T-helper 22 cell (primary cell): Measurements from ENCODE around the gene KRT33B.
"Not testable (repeated sequence)": the region's sequence is repeated elsewhere in the genome, so short reads cannot be mapped to it uniquely, and the experiment has no call there.

Source experiments
- DNase-seq: peaks from one replicate; pipeline ENCODE4 v3.0.0-alpha.2; 2020; ENCODE audit warnings: low read depth

Gene KRT33B

DNA sequence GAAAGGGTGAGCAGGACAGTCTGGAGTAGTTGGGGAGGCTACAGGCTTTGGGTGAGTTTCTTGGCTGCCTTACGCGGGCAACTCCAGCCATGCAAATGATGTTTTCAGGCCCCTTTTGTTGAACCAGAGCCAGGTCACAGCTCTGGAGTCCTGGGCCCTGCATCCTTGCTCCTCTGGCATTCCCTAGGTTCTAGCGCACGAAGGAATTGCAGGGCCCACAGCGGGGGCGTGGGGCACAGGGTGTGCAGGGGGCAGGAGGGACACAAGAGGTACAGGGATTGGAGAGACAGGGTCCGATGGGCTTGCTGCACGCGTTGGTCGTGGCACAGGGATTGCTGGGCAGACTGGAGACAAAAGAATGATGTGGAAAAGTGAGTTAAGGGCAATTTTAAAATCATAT is 24.2 kb upstream of the KRT33B start:
- no peak for DNase-seq

DNA sequence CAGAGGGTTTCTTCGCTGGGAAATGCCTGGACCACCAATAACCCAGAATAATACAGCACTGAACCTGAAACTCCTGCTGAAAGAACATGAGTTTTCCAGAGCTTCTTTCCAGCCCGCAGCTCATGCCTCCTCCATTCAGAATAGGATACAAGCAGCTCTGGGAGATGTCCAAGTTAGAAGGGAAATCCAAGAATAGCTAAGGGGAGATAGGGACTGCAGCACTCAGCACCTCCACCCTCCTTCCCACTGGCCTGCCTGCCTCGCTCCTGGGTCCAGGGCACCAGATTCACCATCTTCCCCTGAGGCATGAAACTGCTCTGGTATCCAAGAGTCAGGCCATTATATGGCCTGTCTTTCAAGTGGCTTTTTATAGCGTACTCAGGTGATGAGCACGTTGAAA is 23.7 kb upstream of the KRT33B start:
- DNase-seq = no peak

DNA sequence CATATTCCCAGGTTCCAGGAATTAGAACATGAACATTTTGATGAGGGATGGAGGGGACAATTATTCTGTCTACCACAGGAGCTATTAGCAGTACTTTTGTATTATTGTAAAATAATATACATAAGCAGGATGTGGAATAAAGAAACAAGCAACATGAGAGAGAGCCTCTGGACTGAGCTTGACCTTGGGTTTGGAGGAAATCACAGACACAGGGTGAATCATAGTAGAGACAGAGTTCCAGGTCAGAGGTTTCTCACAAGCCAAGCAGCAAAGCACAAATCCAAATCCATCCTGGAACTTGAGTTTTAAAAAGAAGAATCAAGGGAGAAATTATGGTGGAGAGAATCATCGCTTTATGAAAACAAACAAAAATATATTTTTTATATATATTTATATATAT is 22.7 kb upstream of the KRT33B start:
- DNase-seq = no peak

DNA sequence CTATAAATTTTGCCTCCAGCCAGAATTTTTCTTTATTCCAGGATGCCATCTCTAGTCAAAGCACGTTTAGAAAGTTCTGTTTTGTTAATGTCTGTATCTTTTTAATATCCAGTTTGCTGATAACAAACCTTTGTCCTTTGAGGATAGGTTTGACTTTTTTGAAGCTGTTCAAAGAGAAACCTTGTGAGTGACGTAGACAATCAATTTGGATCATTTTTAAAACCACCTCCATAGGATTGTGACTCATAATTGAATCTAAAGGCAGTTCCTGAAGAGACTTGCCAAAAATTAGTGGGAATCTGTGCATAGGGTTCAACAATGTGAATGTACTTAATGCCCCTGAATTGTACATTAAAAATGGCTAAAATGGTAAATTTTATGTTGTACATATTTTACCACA is 21.9 kb upstream of the KRT33B start:
- DNase-seq = no peak

DNA sequence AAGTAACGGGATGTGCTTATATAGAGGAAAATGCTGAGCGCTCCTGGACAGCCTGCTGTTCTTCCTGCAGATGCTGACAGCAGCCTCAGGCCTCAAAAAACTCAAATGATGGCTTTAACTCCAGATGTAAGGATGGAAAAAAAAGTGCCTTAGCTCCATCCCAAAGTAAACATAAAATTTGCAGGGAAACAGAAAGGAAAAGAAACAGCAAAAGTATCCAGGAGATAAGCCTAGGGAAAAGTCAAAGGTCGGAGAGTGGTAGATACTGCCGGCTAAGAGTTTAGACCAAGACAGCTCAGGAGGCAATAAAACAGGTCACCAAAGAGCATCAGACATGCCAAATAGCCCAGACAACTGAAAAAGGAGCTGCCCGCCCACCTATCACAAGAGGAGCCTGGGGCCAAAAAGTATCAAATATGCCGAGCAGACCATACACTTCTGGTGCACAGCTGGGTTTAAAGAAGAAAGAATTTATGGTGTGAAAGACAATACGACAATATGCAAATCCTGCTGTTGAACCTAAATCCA is 20.9 kb upstream of the KRT33B start:
- no peak for DNase-seq

DNA sequence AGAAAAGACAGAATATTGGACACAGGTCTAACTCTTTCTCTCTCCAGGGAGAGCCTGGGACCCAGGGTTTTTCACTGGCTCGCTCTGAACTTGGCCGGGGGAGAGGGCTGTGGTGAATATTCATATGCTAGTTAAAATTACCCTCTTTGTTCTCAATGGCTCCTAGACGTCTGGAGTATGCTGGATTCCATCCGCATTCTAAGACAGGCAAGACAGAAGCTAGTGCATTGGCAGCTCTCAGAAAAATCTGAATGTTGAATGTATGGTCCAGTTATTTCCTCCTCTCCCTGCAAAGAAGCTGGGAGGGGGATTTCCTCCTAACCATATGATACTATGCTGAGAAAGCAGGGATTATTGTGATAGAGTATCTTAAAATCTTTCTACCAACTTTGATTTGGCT is 18.1 kb upstream of the KRT33B start:
- DNase-seq = no peak

DNA sequence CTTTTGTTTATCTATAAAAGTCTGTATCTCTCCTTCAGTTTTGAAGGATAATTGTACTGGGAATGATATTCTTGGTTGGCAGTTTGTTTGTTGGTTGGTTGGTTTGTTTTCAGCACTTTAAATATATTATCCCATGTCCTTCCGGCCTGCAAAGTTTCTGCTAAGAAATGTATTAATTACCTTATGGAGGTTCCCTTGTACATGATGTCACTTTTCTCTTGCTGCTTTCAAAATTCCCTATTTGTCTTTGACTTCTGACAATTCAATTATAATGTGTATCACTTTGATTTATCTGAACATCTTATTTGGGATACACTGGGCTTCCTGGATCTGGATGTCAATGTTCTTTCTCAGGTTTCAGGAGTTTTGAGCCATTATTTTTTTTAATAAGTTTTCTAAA is 16.6 kb upstream of the KRT33B start:
- no peak for DNase-seq

DNA sequence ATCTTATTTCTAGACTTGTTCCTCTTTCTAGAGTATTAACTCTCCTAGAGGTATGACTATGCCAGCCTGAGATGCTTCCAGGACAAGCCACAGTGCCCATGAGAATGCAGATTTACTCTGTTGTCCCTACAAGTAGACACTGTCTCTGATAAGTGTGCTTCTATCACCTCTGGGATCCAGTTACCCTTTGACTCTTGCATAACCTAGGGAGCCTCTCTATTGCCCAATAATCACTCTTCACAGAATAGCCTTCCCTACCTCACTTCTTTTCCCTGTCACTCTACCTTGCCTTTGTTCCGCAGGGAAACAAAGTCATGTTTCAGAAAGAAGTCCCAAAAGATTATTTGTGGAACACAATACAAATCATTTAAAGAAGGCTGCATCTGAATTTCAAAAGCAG is 14.1 kb upstream of the KRT33B start:
- DNase-seq = no peak

DNA sequence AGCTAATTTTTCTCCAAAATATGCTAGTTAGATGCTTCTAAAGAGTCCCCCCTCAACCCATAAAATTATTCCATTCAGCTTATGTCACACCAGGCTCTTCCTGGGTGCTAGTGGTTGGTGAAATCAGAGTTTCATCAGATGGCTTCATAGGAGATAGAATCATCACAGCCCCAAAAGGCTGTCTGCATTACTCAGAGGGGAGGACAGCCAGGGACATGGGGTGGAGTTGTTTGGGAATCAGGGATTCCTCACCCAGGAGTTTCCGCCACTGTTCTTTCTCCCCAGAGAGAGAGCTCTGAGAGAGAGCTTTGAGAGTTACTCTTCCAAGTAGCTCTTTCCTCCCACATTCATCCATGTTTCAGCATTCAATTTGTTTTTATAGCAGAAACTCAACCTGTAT is 12.8 kb upstream of the KRT33B start:
- DNase-seq = no peak

DNA sequence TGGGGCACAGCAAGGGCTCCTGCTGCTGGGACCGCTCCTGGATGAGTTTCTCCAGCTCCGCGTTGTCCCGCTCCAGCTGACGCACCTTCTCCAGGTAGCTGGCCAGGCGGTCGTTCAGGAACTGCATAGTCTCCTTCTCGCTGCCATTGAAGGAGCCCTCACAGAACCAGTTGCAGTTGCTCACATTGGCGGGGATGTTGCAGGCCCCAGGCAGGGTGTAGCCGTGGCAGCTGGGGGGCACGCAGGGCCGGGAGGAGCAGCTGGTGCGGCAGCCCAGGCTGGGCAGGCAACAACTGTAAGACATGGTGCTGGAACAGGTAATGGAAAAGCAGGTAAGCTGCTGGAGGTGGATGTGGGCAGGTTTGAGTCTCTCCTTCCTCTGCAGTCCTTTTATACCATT is 12.3 kb upstream of the KRT33B start, which contains the start of gene KRT34:
Gene KRT34, minus strand, starts transcription at position 364 of the 400 bp plus-strand sequence. Its CDS starts 60 bp downstream, at position 304.
- DNase-seq = not testable (repeated sequence)

DNA sequence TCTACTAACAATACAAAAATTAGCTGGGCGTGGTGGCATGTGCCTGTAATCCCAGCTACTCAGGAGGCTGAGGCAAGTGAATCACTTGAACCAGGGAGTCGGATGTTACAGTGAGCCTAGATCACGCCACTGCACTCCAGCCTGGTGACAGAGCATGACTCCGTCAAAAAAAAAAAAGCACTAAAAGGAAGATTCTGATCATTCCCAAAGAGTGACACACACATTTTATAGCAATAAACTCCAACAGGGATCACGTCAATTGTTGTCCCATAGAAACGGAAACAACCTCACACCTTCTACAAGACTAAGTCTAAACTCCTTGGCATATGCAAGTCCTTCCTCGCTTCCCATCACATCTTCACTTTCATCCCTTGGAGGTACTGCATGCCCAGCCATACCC is 10.5 kb upstream of the KRT33B start:
- DNase-seq = not testable (repeated sequence)

DNA sequence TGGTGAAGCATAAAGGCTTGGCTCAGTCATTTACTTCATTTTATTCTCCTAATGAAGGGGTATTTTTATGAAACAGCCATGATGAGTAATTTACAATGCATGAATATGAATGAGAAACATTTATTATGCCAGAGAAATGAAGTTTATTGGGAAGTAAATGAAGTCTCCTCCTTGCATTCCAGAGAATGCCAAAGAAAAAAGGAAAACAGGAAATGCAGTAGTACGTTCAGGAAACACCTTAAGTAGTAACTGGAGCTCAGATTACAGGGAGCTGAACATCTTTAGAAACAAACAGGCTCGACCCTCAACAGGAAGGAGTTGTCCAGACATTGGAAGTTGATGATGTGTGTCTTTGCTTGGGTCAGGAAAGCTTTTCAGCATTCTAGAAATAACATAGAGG is 7.9 kb upstream of the KRT33B start:
- DNase-seq = no peak

DNA sequence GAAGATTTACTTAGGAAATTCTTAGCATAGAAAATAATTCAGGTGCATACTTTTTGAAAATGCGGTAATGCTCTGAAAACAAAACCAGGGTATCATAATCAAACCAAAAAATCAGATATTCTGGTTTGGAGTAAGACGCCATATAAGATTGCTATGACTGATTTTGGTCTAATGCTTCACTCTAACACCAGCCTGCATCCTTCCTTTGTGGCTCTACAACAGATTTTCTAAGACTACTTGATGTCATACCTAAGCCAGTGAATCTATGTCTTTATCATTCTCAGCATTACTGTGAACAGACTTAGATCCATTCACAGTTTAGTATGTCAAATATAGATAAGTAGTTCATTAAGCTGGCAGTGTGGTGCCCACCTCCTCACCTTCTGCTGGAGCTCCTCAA is 590 bp downstream of the KRT33B start:
- DNase-seq = no peak

DNA sequence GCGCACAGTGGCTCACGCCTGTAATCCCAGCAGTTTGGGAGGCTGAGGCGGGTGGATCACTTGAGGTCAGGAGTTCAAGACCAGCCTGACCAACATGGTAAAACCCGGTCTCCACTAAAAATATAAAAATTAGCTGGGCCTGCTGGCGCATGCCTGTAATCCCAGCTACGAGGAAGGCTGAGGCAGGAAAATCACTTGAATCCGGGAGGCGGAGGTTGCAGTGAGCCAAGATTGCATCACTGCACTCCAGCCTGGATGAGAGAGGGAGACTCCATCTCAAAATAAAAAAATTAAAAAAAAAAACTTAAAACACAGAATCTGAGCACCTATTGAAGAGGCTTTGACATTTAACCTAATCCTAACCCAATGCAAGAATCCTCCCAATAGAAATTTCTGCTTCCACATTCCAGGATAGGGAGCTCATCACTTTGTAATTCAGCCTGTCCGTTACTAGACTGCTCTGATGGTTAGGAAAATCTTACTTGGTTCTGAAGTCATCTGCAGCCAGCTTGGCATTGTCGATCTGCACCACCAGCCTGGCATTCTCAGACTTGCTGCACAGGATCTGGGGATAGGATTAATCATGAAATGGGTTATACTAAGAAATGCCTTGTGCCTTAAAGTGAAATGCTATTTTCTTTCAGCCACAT is 2.1 kb downstream of the KRT33B start:
- DNase-seq = no peak

DNA sequence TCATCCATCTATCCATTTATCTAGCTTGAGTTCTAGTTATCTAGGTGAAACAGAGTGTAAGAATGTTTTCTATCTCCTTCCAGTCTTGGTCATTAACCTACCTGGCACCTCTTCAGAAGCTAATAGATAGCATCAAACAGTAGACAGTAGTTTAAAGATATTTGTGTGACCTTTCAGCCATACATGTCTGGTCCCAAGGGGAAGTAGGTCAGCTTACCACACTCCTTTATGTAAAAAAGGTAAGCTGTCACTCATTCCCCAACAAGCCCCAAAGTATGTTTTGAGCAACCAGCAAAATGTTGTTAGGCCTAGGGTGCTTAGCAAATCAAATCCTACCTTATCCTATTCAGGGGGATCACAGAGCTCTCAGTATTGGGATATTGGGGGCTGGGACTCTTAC is 3.5 kb downstream of the KRT33B start:
- no peak for DNase-seq

DNA sequence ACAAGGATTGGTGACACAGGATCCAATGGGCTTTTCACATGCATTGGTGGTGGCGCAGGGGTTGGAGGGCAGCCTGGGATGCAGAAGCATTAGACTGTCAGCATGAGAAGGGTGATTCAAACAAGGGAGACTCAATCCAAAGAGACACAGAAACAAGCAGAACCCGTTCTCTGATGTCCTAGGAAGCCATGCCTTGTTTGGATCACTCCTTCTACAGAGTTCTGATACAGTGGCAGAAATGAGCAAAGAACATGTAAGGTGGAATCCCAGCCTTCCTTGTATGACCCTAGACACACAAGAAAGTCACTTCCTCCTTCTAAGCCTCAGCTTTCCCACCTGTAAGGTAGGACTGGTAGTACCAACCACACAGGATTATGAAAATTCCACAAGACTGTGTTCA is 5.7 kb downstream of the KRT33B start:
- DNase-seq = no peak

DNA sequence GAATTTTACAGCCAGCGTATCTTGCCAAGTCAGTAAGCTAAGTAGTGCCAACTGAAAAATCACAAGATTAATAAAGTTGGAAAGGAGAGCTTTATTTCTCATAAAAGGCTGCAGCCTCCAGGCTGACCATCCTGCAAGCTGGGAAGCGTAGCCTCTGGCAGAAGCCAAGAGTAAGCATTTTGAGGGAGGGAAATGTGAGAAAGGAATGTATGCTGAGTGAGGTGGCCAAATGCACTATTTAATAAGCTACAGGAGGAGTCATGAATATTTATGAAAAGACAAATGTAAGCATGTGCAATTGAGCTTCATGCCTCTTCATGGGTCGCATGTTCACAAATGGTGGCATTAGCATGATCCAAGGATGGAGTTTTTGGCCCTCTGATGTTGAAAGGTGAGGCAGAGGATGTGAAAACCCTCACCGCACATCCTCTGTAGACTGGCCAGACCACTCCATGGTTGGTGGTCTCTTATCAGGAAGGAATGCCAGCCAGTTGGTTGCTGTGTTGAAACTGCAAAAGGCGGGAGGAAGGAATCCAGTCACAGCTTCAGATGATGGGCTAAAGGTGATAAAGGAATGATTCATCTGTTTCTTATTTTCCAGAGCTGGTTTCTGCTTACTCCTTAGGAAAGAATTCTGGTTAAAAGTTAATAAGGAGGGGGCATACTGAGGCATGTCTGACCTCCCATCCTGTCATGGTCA is 9.2 kb downstream of the KRT33B start:
- DNase-seq = no peak

DNA sequence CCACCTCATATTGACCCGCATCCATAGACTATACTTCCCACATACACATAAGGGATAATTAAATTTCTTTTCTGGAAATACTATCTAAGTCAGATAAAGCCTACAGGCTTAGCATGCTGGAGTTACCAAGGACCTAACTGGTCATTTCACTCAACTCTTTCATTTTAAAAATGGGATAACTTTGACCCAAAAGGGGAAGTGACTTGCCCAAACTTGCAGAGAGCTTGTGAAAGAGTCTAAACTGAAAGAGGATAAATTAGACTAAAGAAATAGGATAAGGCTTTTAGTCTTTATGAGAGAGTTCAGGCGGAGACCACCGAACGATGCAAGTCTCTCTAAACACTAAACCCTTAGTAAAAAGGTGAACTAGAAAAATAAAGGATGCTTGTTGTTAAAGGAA is 15.1 kb downstream of the KRT33B start:
- no peak for DNase-seq

DNA sequence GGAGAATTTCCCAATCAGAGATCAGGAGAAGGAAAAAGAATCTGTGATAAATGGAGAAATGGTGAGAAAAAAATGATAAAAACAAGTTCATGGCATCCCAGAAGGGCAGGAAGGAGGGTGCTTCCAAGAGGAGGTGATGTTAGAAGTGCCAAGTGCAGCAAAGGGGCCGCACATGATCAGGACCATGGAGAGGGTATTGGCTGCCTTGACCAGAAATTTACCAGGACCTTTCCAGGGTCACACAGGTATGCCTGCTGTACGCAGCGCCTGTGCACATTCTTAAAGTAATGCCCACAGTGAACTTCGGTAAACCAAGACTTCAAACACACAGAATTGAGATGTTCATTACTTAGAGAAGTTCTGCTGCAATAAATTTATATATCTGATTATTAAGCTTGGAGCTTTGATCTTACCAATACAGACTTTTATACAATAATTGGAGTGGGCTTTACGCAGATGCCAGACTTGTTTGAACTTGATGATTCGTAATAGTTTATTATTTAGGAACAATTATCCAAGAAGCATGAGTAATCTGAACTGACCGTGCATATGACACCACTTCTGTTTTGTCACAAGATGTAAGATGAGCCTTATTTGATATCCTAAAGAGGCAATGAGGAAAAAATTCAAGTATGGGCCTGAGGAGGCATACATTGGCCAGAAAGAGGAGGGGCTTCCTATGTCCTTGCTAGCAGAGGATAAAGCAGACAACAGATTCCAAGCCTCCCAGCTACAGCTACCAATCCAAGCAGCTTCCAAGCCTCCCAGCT is 16.8 kb downstream of the KRT33B start:
- no peak for DNase-seq

DNA sequence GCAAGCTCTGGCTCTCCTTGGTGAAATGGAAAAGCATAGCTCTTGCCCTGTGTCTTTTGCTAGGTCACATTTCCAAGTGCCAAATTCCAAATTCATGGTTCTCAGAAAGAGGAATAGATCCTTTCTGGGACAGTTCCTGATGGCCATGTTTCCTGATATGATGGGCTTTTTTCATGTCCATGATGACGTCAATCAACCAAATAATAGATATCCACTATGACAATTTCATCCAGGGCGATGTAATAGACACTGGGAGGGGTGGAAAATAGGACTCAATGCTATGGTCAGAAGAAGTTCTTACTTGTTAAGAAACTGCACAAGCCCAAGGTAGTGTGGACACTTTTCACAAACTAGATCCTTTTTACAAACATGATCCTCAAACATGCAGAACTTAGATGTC is 18.4 kb downstream of the KRT33B start:
- no peak for DNase-seq

DNA sequence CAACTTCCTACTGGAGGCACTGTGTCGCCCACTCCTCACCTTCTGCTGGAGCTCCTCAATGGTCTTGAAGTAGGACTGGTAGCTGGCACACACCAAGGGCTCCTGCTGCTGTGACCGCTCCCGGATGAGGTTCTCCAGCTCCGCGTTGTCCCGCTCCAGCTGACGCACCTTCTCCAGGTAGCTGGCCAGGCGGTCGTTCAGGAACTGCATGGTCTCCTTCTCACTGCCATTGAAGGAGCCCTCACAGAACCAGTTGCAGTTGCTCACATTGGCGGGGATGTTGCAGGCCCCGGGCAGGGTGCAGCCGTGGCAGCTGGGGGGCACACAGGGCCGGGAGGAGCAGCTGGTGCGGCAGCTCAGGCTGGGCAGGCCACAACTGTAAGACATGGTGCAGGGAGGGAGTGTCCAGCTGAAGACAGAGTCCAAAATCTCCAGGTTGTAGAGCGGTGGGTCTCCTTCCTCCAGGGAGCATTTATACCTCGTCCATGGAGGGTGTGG is 19.2 kb downstream of the KRT33B start, which contains the start of gene KRT33A:
Gene KRT33A, minus strand, starts transcription at position 448 of the 498 bp plus-strand sequence. Its CDS starts 61 bp downstream, at position 387.
- DNase-seq = not testable (repeated sequence)
